HEK293T (cell line): ENCODE measurements around the gene PARVB.

Experiments
- BHLHE40 ChIP-seq: fragments of 450-650 bp; IDR thresholded peaks from 2 replicates; pipeline ENCODE4 v1.6.1; 2016; ENCODE audit warnings: mild to moderate bottlenecking, moderate library complexity, borderline replicate concordance
- FOXM1 ChIP-seq: fragments of 450-650 bp; IDR thresholded peaks from 2 replicates; pipeline ENCODE4 v1.6.1; 2017; ENCODE audit warnings: mild to moderate bottlenecking, borderline replicate concordance
- HDGF ChIP-seq: fragments of 450-650 bp; IDR thresholded peaks from 2 replicates; pipeline ENCODE4 v1.6.1; 2017; ENCODE audit warnings: antibody characterized with exemption, borderline replicate concordance
- SP1 ChIP-seq: fragments of 450-650 bp; IDR thresholded peaks from 2 replicates; pipeline ENCODE4 v1.6.1; 2017
- TARDBP ChIP-seq: fragments of 450-650 bp; IDR thresholded peaks from 2 replicates; pipeline ENCODE4 v1.6.1; 2016

DNA sequence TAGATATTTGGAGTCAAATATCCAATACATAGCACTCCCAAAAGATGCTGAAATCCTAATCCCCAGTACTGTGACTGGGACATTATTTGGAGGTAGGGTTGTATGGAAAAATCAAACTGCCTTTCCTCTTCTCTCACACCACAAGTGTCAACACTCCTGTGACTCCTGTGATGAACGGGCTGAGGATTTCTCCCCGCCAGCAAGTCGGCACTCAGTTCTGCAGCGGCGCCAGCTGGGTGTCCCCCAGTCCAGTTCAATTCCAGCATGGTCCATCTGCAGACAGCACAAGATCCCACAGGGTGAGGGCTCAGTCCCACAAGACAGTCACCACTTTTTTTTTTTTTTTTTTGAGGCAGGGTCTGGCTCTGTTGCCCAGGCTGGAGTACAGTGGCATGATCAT lies 4.3 kb upstream of the PARVB start:
- TF ChIP-seq HDGF (no peak), FOXM1 (no peak), TARDBP (no peak), SP1 (no peak), BHLHE40 (no peak)
